IMR-90 (cell line): ENCODE data around the gene TRIM38. TPM values are rescaled to one million over a fixed set of nuclear protein-coding genes. Genes with fewer than 3 reads are reported as not detected.

Experiments
- ATAC-seq: fragments of 200-7000 bp; cut with Tn5 transposase; 2 replicates; pipeline ENCODE4 v1.9.1; 2020; ENCODE audit warnings: low read depth, mild to moderate bottlenecking, moderate library complexity
- BruUV-seq: library from RNA; stranded (reverse); fragments of 400-500 nt; replicated peaks from 2 replicates; lab custom pipeline; 2021; lab: Mats Ljungman, UMichigan
- CTCF ChIA-PET: fragments of 300-600 bp; formaldehyde crosslinking; extraction: SDS; loops from one replicate; lab custom pipeline; 2021; ENCODE audit warnings: antibody characterized with exemption; lab: Yijun Ruan, JAX
- POLR2A ChIA-PET: fragments of 300-600 bp; sonication (Branson Sonifier 250); formaldehyde crosslinking; loops from one replicate; lab custom pipeline; 2022; ENCODE audit warnings: antibody characterized with exemption; ENCODE audit not compliant: unreplicated experiment; lab: Charles Lee
- DNase-seq: peaks from one replicate; pipeline ENCODE4 v3.0.0; 2013
- H2AFZ ChIP-seq: replicated peaks from 2 replicates; pipeline ENCODE3; 2013; ENCODE audit warnings: low read length, mild to moderate bottlenecking; ENCODE audit not compliant: poor library complexity
- H2AK5ac ChIP-seq: 2 replicates; pipeline ENCODE4 v1.6.1; 2013; ENCODE audit warnings: low read depth, low read length, inconsistent platforms
- H2AK9ac ChIP-seq: replicated peaks from 2 replicates; pipeline ENCODE3; 2013; ENCODE audit warnings: mild to moderate bottlenecking, low read depth, low read length, moderate library complexity; ENCODE audit not compliant: poor library complexity
- H2BK120ac ChIP-seq: 2 replicates; pipeline ENCODE4 v1.6.1; 2013; ENCODE audit warnings: low read depth, low read length, inconsistent platforms
- H2BK15ac ChIP-seq: 3 replicates; pipeline ENCODE4 v1.6.1; 2013; ENCODE audit warnings: low read depth, low read length, inconsistent platforms
- H2BK20ac ChIP-seq: 2 replicates; pipeline ENCODE4 v1.6.1; 2013; ENCODE audit warnings: low read depth, mild to moderate bottlenecking, inconsistent platforms, low read length, moderate library complexity
- H2BK5ac ChIP-seq: 2 replicates; pipeline ENCODE4 v1.6.1; 2013; ENCODE audit warnings: mild to moderate bottlenecking, low read depth, low read length, inconsistent platforms; ENCODE audit not compliant: poor library complexity, severe bottlenecking
- H3K14ac ChIP-seq: replicated peaks from 2 replicates; pipeline ENCODE4 v1.6.1; 2013; ENCODE audit warnings: low read depth, low read length, inconsistent platforms
- H3K18ac ChIP-seq: 2 replicates; pipeline ENCODE4 v1.6.1; 2013; ENCODE audit warnings: low read depth, low read length, control low read depth
- H3K23ac ChIP-seq: 2 replicates; pipeline ENCODE4 v1.6.1; 2013; ENCODE audit warnings: low read depth, low read length, inconsistent platforms
- H3K27ac ChIP-seq: 2 replicates; pipeline ENCODE4 v1.5.1; 2013; ENCODE audit warnings: mild to moderate bottlenecking, control low read depth, low read length; ENCODE audit not compliant: insufficient read depth
- H3K27me3 ChIP-seq: 2 replicates; pipeline ENCODE4 v1.6.1; 2013; ENCODE audit warnings: low read length; ENCODE audit not compliant: control insufficient read depth, insufficient read depth
- H3K36me3 ChIP-seq: 2 replicates; pipeline ENCODE4 v1.6.1; 2013; ENCODE audit warnings: low read length, mixed read lengths; ENCODE audit not compliant: control insufficient read depth, insufficient read depth
- H3K4ac ChIP-seq: 2 replicates; pipeline ENCODE4 v1.6.1; 2013; ENCODE audit warnings: low read depth, low read length, inconsistent platforms
- H3K4me1 ChIP-seq: 2 replicates; pipeline ENCODE4 v1.6.1; 2013; ENCODE audit warnings: low read length, mixed read lengths; ENCODE audit not compliant: control insufficient read depth, insufficient read depth
- H3K4me2 ChIP-seq: 2 replicates; pipeline ENCODE4 v1.6.1; 2013; ENCODE audit warnings: low read depth, mild to moderate bottlenecking, control low read depth, low read length, moderate library complexity
- H3K4me3 ChIP-seq: 2 replicates; pipeline ENCODE4 v1.5.1; 2013; ENCODE audit warnings: low read depth, mild to moderate bottlenecking, control low read depth, low read length, moderate library complexity; ENCODE audit not compliant: insufficient read depth
- H3K56ac ChIP-seq: 2 replicates; pipeline ENCODE4 v1.6.1; 2013; ENCODE audit warnings: low read length, inconsistent platforms; ENCODE audit not compliant: insufficient read depth; ENCODE audit errors: extremely low read depth
- H3K79me1 ChIP-seq, 2 experiments: 2 replicates each; pipeline ENCODE4 v1.6.1; 2013; ENCODE audit warnings: low read length in 2 of 2, inconsistent platforms in 1 of 2, low read depth in 1 of 2
- H3K9ac ChIP-seq: 2 replicates; pipeline ENCODE4 v1.6.1; 2013; ENCODE audit warnings: low read depth, low read length, control low read depth
- H3K9me1 ChIP-seq: 2 replicates; pipeline ENCODE4 v1.6.1; 2013; ENCODE audit warnings: low read length, inconsistent platforms; ENCODE audit not compliant: insufficient read depth
- H3K9me3 ChIP-seq: 2 replicates; pipeline ENCODE4 v1.6.1; 2013; ENCODE audit warnings: low read length; ENCODE audit not compliant: control insufficient read depth, insufficient read depth
- H4K20me1 ChIP-seq: 2 replicates; pipeline ENCODE4 v1.6.1; 2013; ENCODE audit warnings: low read length, inconsistent platforms; ENCODE audit not compliant: insufficient read depth
- H4K5ac ChIP-seq: 2 replicates; pipeline ENCODE4 v1.6.1; 2013; ENCODE audit warnings: mild to moderate bottlenecking, low read depth, low read length, control low read depth
- H4K8ac ChIP-seq, 2 experiments: 2 replicates each; pipeline ENCODE4 v1.6.1; 2013; ENCODE audit warnings: low read depth in 2 of 2, low read length in 2 of 2, control low read depth in 1 of 2, inconsistent platforms in 1 of 2
- H4K91ac ChIP-seq: 2 replicates; pipeline ENCODE4 v1.6.1; 2013; ENCODE audit warnings: low read depth, low read length, inconsistent platforms; ENCODE audit not compliant: insufficient read depth
- CHD1 ChIP-seq: IDR thresholded peaks from 2 replicates; pipeline ENCODE4 v1.6.1; 2012; ENCODE audit warnings: low read depth, low read length, improper control_type of control experiment
- CTCF ChIP-seq: conservative IDR thresholded peaks from 2 replicates; pipeline ENCODE4 v1.5.1; 2012; ENCODE audit warnings: mild to moderate bottlenecking, low read depth, low read length, improper control_type of control experiment
- MXI1 ChIP-seq: IDR thresholded peaks from 2 replicates; pipeline ENCODE4 v1.6.1; 2012; ENCODE audit warnings: low read depth, mild to moderate bottlenecking, low read length, moderate library complexity, borderline replicate concordance
- NFE2L2 ChIP-seq: fragments of 150-350 bp; IDR thresholded peaks from 2 replicates; pipeline ENCODE4 v1.6.1; 2016; ENCODE audit warnings: low read depth, mild to moderate bottlenecking, low read length
- RCOR1 ChIP-seq: IDR thresholded peaks from 2 replicates; pipeline ENCODE4 v1.6.1; 2012; ENCODE audit warnings: mild to moderate bottlenecking, low read length, improper control_type of control experiment; ENCODE audit not compliant: insufficient replicate concordance
- SMC3 ChIP-seq: fragments of 150-350 bp; IDR thresholded peaks from 2 replicates; pipeline ENCODE4 v1.6.1; 2016; ENCODE audit warnings: low read depth, mild to moderate bottlenecking, antibody characterized with exemption, low read length, moderate library complexity
- USF2 ChIP-seq: fragments of 150-350 bp; IDR thresholded peaks from 2 replicates; pipeline ENCODE4 v1.6.1; 2017; ENCODE audit warnings: mild to moderate bottlenecking, antibody characterized with exemption, low read length, low read depth
- WGBS, 2 experiments: methylation state at CpG; one replicate each; pipeline versions ENCODE4 v1.1.5 to v1.1.7; 2013; ENCODE audit warnings: missing lambda C conversion rate in 2 of 2; ENCODE audit not compliant: insufficient read length in 1 of 2; ENCODE audit errors: extremely low coverage in 2 of 2; 5-methylcytosine and 5-hydroxymethylcytosine counted together
- dilution Hi-C: fragments of 300-500 bp; cut with HindIII; formaldehyde crosslinking; loops from one replicate; pipeline ENCODE4 v1.14.3; 2018; ENCODE audit warnings: low sequenced_read_pairs; ENCODE audit not compliant: unreplicated experiment
- in situ Hi-C: fragments of 300-500 bp; cut with MboI; formaldehyde crosslinking; loops from 3 replicates; pipeline ENCODE4 v1.14.3; 2019; ENCODE audit warnings: low sequenced_read_pairs, inconsistent platforms, mixed read lengths
- intact Hi-C: fragments of 100-400 bp; cut with micrococcal nuclease; formaldehyde crosslinking; loops from 2 replicates; pipeline ENCODE4 v1.10.0; 2022
- polyA plus RNA-seq, 3 experiments: library from polyadenylated mRNA; depleted of rRNA; stranded (reverse); fragments of >200 nt; gene quantifications; 2 replicates each; pipeline ENCODE4 v1.2.3, GENCODE V29; 2012; ENCODE audit warnings: low replicate concordance in 1 of 3
- total RNA-seq: library from RNA; depleted of rRNA; stranded (reverse); fragments of >200 nt; gene quantifications from 2 replicates; pipeline ENCODE4 v1.2.3, GENCODE V29; 2012

TRIM38 gene
- total and polyA plus RNA-seq, 2 of the 4 experiments (the other 2 are of a cell fraction), result 4.1 to 6.3 TPM

- ChIA-PET CTCF (interaction anchor here (1.4 kb wide), 1 partner anchor 16 kb away, joined by 3 read pairs; no protein-coding TSS in a partner anchor), POLR2A (interaction anchor here (0.7 kb wide), 1 partner anchor 9 kb away, joined by 4 read pairs; no protein-coding TSS in a partner anchor)
- no CpG with 5 or more reads among the region's 3 CpGs for WGBS, 2 experiments
- ATAC-seq (no peak), DNase-seq (peak; percentile 15)
- H3K4me3 ChIP-seq, result no peak overlapping the region
- no peak overlapping the region for H2BK15ac ChIP-seq
- no peak overlapping the region for H3K9ac ChIP-seq
- H2AFZ ChIP-seq, result no peak overlapping the region
- dilution Hi-C loops, result no loop called here
- no peak overlapping the region for H2AK5ac ChIP-seq
- H3K4me2 ChIP-seq, result no peak overlapping the region
- no peaks in the 10 kb centered on the region for H3K9me3 ChIP-seq
- H3K36me3 ChIP-seq, result 0 out of 2 replicates have a peak, but pooled peaks cover 3% of the 10 kb centered on the region
- 0 out of 4 replicates have a peak, but pooled peaks cover 0 to 5% of the 10 kb centered on the region in 2 experiments for H3K79me1 ChIP-seq
- no peak overlapping the region for H4K5ac ChIP-seq
- no peak overlapping the region for H3K56ac ChIP-seq
- no peak overlapping the region for H3K23ac ChIP-seq
- H3K4ac ChIP-seq, result no peak overlapping the region; the same call in 1 of the 2 replicates
- in situ Hi-C loops, result no loop called here
- intact Hi-C loops, result no loop called here
- H3K4me1 ChIP-seq, result peaks cover 3% of the 10 kb centered on the region; the same call in 1 of the 2 replicates
- TF ChIP-seq RCOR1 (no peak), CTCF (no peak), MXI1 (no peak), NFE2L2 (no peak), CHD1 (no peak), USF2 (no peak), SMC3 (no peak)
- H2BK20ac ChIP-seq, result no peak overlapping the region
- BruUV-seq, result no TSS peak
- H2BK120ac ChIP-seq, result no peak overlapping the region; the same call in 1 of the 2 replicates
- no peak overlapping the region for H3K27ac ChIP-seq
- H4K8ac ChIP-seq, result 0 out of 4 replicates have a peak overlapping the region, but pooled peaks of 1 of the 2 experiments have one; percentile 3
- no peak overlapping the region for H4K91ac ChIP-seq
- no peak overlapping the region for H2BK5ac ChIP-seq
- H3K18ac ChIP-seq, result no peak overlapping the region
- no peak overlapping the region for H3K14ac ChIP-seq
- H2AK9ac ChIP-seq, result no peak overlapping the region
- no peaks in the 10 kb centered on the region for H3K27me3 ChIP-seq
- no peaks in the 10 kb centered on the region for H4K20me1 ChIP-seq
- H3K9me1 ChIP-seq, result no peaks in the 10 kb centered on the region; the same call in 1 of the 2 replicates
Measured at GRCh38 chr6:25997921-25998320, 35.3 kb downstream of the TRIM38 start.
